Measurements from ENCODE around the gene SMURF2.
A peak's percentile ranks its signal among the peaks of the same experiment; 100 is the strongest.

SMURF2 gene

GRCh38 chr17:64658931-64659330 is 3.2 kb downstream of the SMURF2 start:
- Mint-ChIP-seq H3K4me1 (peaks cover 28% of the 10 kb centered on the region), H3K4me3 (no peak overlapping the region), H3K27ac (no peak overlapping the region), H3K36me3 (peaks cover 10% of the 10 kb centered on the region), H3K27me3 (peaks cover 12% of the 10 kb centered on the region), H3K9me3 (no peaks in the 10 kb centered on the region)
- CTCF ChIA-PET, result no interaction called here
- DNase-seq, result no peak

GRCh38 chr17:64657610-64658125 is 4.4 kb downstream of the SMURF2 start:
- Mint-ChIP-seq H3K4me1 (peaks cover 24% of the 10 kb centered on the region), H3K27me3 (peaks cover 11% of the 10 kb centered on the region), H3K9me3 (no peaks in the 10 kb centered on the region), H3K4me3 (no peak overlapping the region), H3K36me3 (peaks cover 10% of the 10 kb centered on the region), H3K27ac (no peak overlapping the region)
- CTCF ChIA-PET, result interaction anchor here (0.8 kb wide), 1 partner anchor 8 kb away, joined by 3 read pairs; no protein-coding TSS in a partner anchor
- DNase-seq, result no peak

DNA sequence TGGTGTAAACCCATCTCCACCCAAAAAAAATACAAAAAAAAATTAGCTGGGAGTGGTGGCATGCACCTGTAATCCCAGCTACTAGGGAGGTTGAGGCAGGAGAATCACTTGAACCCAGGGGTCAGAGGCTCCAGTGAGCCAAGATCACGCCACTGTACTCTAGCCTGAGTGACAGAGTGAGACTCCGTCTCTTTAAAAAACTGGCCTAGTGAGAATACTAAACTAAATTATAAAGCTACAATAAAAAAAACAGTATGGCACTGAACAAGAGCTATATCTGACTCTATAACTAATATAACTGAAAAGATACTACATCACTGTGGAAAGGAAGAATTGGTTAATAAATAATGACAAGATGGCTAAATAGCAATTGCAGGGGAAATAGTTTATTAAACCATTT is 6.4 kb downstream of the SMURF2 start:
- CTCF ChIA-PET, result no interaction called here
- H3K4me1 Mint-ChIP-seq, result peaks cover 16% of the 10 kb centered on the region

DNA sequence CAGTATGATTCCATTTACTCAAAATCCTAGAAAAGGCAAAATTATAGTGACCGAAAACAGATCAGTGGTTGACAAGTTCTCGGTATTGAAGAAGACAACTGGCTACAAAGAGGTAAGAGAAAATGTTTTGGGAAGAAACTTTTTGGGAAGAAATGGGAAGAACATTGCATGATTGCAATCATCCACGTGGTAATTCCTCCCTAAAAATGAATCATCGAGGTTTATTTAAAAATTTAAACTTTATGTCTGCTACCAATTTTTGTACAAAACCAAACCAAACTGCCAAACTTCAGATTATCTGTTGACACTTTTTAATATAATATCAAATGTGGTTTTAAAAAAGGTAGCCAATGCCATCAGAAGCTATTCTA is 8.1 kb downstream of the SMURF2 start:
- H3K36me3 Mint-ChIP-seq, result peaks cover 6% of the 10 kb centered on the region
- no peaks in the 10 kb centered on the region for H3K27me3 Mint-ChIP-seq
- no peak overlapping the region for H3K27ac Mint-ChIP-seq
- H3K4me1 Mint-ChIP-seq, result peaks cover 7% of the 10 kb centered on the region
- no peak for DNase-seq
- CTCF ChIA-PET, result no interaction called here
- no peaks in the 10 kb centered on the region for H3K9me3 Mint-ChIP-seq
- no peak overlapping the region for H3K4me3 Mint-ChIP-seq

More for the DNA sequence above, 6.4 kb downstream of the SMURF2 start:
- Mint-ChIP-seq H3K27ac (no peak overlapping the region), H3K36me3 (peaks cover 6% of the 10 kb centered on the region), H3K4me3 (no peak overlapping the region), H3K27me3 (no peaks in the 10 kb centered on the region), H3K9me3 (no peaks in the 10 kb centered on the region)
- no peak for DNase-seq

- Mint-ChIP-seq H3K4me1 (peaks cover 9% of the 10 kb centered on the region), H3K9me3 (no peaks in the 10 kb centered on the region), H3K36me3 (peaks cover 6% of the 10 kb centered on the region), H3K4me3 (no peak overlapping the region), H3K27ac (no peak overlapping the region), H3K27me3 (no peaks in the 10 kb centered on the region)
- no peak for DNase-seq
- CTCF ChIA-PET, result no interaction called here
Measured at GRCh38 chr17:64653325-64653984, 8.7 kb downstream of the SMURF2 start.

DNA sequence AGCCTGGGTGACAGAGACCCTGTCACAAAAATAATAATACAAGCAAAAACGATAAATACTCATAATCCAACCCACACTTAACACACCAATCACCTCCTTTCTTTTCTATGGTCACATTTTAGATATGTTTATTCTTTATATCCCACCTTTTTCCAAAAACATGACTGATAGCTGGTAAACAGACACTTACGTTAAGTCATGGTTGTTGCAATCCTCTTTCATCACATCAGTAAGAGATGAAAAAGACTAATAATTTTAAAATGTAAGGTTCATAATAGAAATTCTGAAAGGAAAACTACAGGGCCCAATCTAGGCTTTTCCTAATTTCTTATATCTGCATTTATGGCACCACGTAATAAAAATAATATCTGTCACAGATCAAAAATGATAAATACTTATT is 10.2 kb downstream of the SMURF2 start:
- DNase-seq, result no peak
- no peaks in the 10 kb centered on the region for H3K27me3 Mint-ChIP-seq
- H3K9me3 Mint-ChIP-seq, result no peaks in the 10 kb centered on the region
- no peak overlapping the region for H3K4me3 Mint-ChIP-seq
- CTCF ChIA-PET, result interaction anchor here (0.6 to 1.8 kb wide), 3 partner anchors 160 to 355 kb away, joined by 3 to 6 read pairs (median 3); no protein-coding TSS in a partner anchor
- H3K36me3 Mint-ChIP-seq, result peaks cover 7% of the 10 kb centered on the region
- H3K27ac Mint-ChIP-seq, result no peak overlapping the region
- peaks cover 12% of the 10 kb centered on the region for H3K4me1 Mint-ChIP-seq

GRCh38 chr17:64648234-64648633 is 13.9 kb downstream of the SMURF2 start:
- no peak overlapping the region for H3K27ac Mint-ChIP-seq
- H3K36me3 Mint-ChIP-seq, result peaks cover 5% of the 10 kb centered on the region
- CTCF ChIA-PET, result interaction anchor here (1.1 to 2.2 kb wide), 3 partner anchors 157 to 228 kb away, joined by 3 to 27 read pairs (median 4); no protein-coding TSS in a partner anchor
- peaks cover 14% of the 10 kb centered on the region for H3K4me1 Mint-ChIP-seq
- no peaks in the 10 kb centered on the region for H3K27me3 Mint-ChIP-seq
- H3K9me3 Mint-ChIP-seq, result no peaks in the 10 kb centered on the region
- no peak for DNase-seq
- H3K4me3 Mint-ChIP-seq, result no peak overlapping the region

DNA sequence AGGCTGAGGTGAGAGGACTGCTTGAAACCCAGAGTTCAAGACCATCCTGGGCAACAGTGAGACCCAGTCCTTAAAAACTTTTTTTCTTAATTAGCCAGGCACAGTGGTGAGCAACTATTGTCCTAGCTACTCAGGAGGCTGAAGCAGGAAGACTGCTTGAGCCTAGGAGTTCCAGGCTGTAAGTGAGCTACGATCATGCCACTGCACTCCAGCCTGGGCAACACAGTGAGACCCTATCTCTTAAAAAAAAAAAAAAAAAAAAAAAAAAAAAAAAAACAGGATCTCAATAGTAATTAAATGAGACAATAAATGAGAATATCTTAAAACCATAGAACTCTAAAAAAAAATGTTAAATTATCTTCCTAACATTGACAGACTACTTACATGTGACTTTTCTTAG is 14.3 kb downstream of the SMURF2 start:
- H3K27ac Mint-ChIP-seq, result no peak overlapping the region
- no peak for DNase-seq
- no peaks in the 10 kb centered on the region for H3K27me3 Mint-ChIP-seq
- CTCF ChIA-PET, result interaction anchor here (1.1 to 2.2 kb wide), 4 partner anchors 157 to 228 kb away, joined by 3 to 27 read pairs (median 4); no protein-coding TSS in a partner anchor
- H3K9me3 Mint-ChIP-seq, result no peaks in the 10 kb centered on the region
- no peak overlapping the region for H3K4me3 Mint-ChIP-seq
- peaks cover 5% of the 10 kb centered on the region for H3K36me3 Mint-ChIP-seq
- H3K4me1 Mint-ChIP-seq, result peaks cover 14% of the 10 kb centered on the region

DNA sequence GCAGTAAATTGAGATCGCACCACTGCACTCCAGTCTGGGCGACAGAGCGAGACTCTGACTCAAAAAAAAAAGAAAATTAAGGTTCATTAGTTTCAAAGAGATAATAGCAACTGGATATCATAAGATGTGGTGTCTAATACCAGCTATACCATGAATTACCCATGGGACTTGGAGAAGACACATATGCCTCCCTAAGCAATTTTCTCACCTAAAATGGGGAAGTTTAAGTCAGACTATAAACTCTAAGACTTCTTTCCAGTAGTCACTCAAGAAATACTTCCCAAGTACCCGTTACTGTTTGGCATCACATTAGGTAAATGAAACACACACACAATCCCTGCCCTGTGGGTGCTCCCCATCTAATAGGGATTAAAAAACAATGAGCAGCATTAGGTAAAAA is 22.6 kb downstream of the SMURF2 start:
- H3K27me3 Mint-ChIP-seq, result no peaks in the 10 kb centered on the region
- no peak overlapping the region for H3K27ac Mint-ChIP-seq
- H3K9me3 Mint-ChIP-seq, result no peaks in the 10 kb centered on the region
- no peak overlapping the region for H3K4me3 Mint-ChIP-seq
- peaks cover 16% of the 10 kb centered on the region for H3K4me1 Mint-ChIP-seq
- CTCF ChIA-PET, result interaction anchor here (1.2 kb wide), 1 partner anchor 10 kb away, joined by 4 read pairs; no protein-coding TSS in a partner anchor
- no peak for DNase-seq
- H3K36me3 Mint-ChIP-seq, result peaks cover 3% of the 10 kb centered on the region

- DNase-seq, result no peak
- no peak overlapping the region for H3K27ac Mint-ChIP-seq
- no peak overlapping the region for H3K4me3 Mint-ChIP-seq
- H3K9me3 Mint-ChIP-seq, result no peaks in the 10 kb centered on the region
- CTCF ChIA-PET, result interaction anchor here (1.2 kb wide), 1 partner anchor 11 kb away, joined by 4 read pairs; no protein-coding TSS in a partner anchor
- peaks cover 21% of the 10 kb centered on the region for H3K4me1 Mint-ChIP-seq
- no peaks in the 10 kb centered on the region for H3K27me3 Mint-ChIP-seq
- H3K36me3 Mint-ChIP-seq, result peaks cover 3% of the 10 kb centered on the region
Measured at GRCh38 chr17:64638552-64639203, 23.4 kb downstream of the SMURF2 start.

GRCh38 chr17:64635647-64636305 is 26.3 kb downstream of the SMURF2 start:
- H3K4me3 Mint-ChIP-seq, result no peak overlapping the region
- H3K4me1 Mint-ChIP-seq, result peaks cover 21% of the 10 kb centered on the region

GRCh38 chr17:64634218-64634617 is 27.9 kb downstream of the SMURF2 start:
- no peak for DNase-seq
- Mint-ChIP-seq H3K27ac (peak overlapping the region; percentile 8), H3K4me3 (no peak overlapping the region), H3K9me3 (no peaks in the 10 kb centered on the region), H3K36me3 (peaks cover 3% of the 10 kb centered on the region), H3K27me3 (no peaks in the 10 kb centered on the region), H3K4me1 (peaks cover 24% of the 10 kb centered on the region)
- CTCF ChIA-PET, result no interaction called here

More at GRCh38 chr17:64635647-64636305, 26.3 kb downstream of the SMURF2 start:
- no peak for DNase-seq
- Mint-ChIP-seq H3K36me3 (peaks cover 3% of the 10 kb centered on the region), H3K27ac (no peak overlapping the region), H3K9me3 (no peaks in the 10 kb centered on the region), H3K27me3 (no peaks in the 10 kb centered on the region)
- CTCF ChIA-PET, result interaction anchor here (0.7 to 1.3 kb wide), 2 partner anchors 13 to 61 kb away, joined by 3 read pairs; no protein-coding TSS in a partner anchor

- no peak overlapping the region for H3K27ac Mint-ChIP-seq
- no peak for DNase-seq
- H3K4me1 Mint-ChIP-seq, result peaks cover 36% of the 10 kb centered on the region
- H3K36me3 Mint-ChIP-seq, result no peaks in the 10 kb centered on the region
- no peaks in the 10 kb centered on the region for H3K9me3 Mint-ChIP-seq
- no peak overlapping the region for H3K4me3 Mint-ChIP-seq
- CTCF ChIA-PET, result interaction anchor here (0.6 to 1.1 kb wide), 2 partner anchors 16 to 422 kb away, joined by 3 to 4 read pairs; no protein-coding TSS in a partner anchor
- H3K27me3 Mint-ChIP-seq, result no peaks in the 10 kb centered on the region
Measured at GRCh38 chr17:64632606-64633005, 29.5 kb downstream of the SMURF2 start.

- Mint-ChIP-seq H3K27ac (no peak overlapping the region), H3K4me1 (peaks cover 38% of the 10 kb centered on the region), H3K4me3 (no peak overlapping the region), H3K9me3 (no peaks in the 10 kb centered on the region), H3K36me3 (no peaks in the 10 kb centered on the region), H3K27me3 (no peaks in the 10 kb centered on the region)
- DNase-seq, result no peak
- CTCF ChIA-PET, result interaction anchor here (0.6 to 1.1 kb wide), 2 partner anchors 17 to 421 kb away, joined by 3 to 4 read pairs; no protein-coding TSS in a partner anchor
Measured at GRCh38 chr17:64632194-64632593, 29.9 kb downstream of the SMURF2 start.
